Fibroblast of peridontal ligament (primary cell): Measurements from ENCODE around the gene IZUMO4.
"Not testable (repeated sequence)": the region's sequence is repeated elsewhere in the genome, so short reads cannot be mapped to it uniquely, and the experiment has no call there.

Source experiments
- DNase-seq: peaks from one replicate; pipeline ENCODE4 v3.0.0-alpha.2; 2010; ENCODE audit errors: extremely low read depth

Gene IZUMO4

DNA sequence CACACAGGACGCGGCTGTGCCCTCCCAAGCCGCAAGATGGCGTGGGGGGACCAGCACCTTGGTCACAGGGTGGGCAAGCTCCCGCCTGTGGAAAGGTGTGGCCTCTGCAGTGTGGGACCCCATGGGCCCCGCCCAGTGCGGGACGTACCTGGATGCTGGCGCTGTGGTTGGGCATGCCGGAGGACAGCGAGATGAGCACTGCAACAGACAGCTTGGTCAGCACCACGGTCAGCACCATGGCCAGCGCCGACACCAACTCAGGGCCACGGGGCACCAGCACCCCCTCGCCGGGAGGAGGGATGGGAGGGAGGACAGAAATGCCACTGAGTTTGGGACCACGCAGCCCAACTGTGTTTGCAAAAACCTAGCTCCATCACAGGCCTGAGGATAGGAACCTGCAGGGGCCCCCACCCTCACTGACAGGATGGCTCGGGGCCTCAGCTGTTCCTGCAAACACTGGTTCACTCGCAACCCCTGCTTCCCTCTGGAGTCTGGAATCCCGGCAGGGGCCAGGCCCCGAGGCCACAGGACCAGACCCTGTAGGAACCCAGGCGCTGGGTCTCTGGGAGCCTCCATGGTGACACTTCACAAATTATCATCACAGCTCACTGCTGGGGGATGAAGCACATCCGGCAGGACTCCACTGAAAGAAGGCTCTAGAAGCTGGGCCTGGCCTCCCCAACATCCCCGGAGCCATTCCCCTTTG, 27.1 kb downstream of the IZUMO4 start:
- DNase-seq: no peak

DNA sequence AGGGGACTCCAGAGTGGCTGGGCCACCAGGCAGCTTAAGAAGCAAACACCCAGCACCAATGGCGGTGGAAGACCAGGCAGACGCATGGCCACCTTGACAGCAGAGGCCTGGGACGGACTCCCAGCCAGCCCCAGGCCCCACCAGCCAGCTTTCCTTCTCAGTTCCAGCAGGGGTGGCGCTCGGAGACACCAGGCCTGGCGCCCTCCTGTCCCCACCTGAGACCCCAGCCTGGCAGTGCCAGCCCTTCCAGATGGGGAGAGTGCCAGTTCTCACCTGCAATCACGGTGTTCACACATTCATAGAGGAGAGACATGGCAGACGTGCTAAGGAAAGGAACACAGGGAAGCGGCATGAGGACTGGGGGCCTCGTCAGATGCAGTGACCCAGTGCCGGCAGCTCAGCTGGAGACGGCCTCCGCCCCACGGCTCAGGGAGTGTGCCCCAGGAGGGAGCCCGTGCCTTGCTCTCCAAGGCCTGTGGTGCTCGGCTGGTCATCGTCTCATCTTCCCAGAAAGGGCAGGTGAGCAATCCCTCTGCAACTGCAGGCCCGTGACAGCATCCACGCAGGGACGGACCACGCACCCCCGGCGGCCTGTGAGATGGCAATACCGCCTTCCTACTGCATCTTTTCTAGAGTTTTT, 30.3 kb downstream of the IZUMO4 start:
- DNase-seq: no peak

GRCh38 chr19:2127758-2128157, 31.0 kb downstream of the IZUMO4 start:
- no peak for DNase-seq

GRCh38 chr19:2128252-2128651, 31.5 kb downstream of the IZUMO4 start:
- DNase-seq: not testable (repeated sequence)

DNA sequence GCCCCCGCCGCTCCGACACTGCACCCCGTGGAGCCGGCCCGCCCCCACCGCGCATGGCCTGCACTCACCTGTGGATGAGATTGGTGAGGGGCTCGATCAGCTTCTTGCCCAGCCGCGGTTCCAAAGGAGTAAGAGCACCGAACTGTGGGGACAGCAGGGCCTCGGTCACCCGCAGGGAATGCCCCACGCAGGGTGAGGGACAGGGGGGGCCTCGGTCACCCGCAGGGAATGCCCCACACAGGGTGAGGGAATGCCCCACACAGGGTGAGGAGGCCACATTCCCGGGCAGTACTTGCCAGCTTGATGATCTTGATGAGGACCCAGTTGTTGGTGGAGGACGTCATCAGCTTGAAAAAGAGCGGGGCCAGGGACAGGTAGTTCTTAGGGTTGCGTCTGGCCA, 32.3 kb downstream of the IZUMO4 start:
- no peak for DNase-seq

DNA sequence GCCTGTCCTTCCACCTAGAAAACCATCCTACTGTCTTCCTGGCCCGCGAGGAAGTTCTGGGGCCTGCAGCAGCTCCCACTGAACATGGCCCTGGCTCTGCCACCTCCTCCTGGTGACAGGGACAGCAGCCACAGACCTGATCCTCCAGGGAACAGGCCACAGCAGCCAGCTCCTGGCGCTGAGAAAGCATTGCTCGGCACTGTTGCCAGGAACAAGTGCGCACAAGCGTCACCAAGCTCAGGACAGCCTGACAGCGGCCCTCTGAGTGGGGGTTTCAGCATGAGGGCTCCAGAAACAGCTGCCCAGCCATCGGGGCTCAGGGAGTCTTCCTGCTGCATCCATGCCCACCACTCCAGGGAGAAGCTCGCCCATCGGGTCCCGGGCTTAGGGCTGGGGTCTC, 32.8 kb downstream of the IZUMO4 start:
- no peak for DNase-seq

DNA sequence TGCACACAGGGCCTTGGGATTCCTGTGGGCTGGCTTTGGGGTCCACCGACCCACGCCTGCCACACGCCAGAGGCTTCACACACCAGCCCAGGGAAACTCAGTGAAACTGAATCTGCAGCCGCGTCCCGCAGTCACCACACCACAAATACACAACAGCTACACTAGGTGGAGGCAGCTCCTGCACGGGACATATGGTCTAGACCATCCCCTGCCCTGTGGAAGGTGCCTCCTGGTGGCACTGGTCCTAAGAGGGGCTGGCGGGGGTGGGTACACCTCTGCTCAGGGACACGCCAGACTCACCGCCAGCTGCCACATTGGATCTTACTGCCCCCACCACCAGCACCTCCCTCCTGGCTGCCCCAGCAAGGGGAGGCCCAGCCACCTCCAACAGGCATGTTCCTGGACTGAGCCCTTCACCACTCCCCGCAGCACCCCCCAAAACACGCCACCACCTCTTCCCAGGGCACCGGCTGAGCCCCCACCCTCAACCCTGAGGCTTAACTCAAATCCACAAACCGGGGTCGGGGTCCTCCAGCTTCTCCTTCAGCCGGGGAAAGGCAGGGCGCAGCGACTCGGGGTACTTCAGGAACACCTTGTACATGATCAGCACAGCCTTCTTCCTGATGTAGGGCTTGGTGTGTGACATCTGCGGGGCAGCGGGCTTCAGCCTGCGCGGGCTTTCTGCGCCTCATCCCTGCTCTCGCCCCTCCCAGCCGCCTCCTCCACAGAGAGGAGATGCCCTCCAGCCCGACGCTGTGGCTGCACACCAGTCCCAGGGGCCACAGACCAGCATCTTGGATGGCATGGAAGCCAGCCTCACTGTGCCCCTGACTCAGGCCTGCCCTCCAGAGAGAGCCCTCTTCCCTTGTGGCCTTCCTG, 33.4 kb downstream of the IZUMO4 start:
- no peak for DNase-seq

GRCh38 chr19:2131012-2131975, 34.6 kb downstream of the IZUMO4 start:
- not testable (repeated sequence) for DNase-seq

GRCh38 chr19:2132191-2132590, 35.5 kb downstream of the IZUMO4 start:
- no peak for DNase-seq

DNA sequence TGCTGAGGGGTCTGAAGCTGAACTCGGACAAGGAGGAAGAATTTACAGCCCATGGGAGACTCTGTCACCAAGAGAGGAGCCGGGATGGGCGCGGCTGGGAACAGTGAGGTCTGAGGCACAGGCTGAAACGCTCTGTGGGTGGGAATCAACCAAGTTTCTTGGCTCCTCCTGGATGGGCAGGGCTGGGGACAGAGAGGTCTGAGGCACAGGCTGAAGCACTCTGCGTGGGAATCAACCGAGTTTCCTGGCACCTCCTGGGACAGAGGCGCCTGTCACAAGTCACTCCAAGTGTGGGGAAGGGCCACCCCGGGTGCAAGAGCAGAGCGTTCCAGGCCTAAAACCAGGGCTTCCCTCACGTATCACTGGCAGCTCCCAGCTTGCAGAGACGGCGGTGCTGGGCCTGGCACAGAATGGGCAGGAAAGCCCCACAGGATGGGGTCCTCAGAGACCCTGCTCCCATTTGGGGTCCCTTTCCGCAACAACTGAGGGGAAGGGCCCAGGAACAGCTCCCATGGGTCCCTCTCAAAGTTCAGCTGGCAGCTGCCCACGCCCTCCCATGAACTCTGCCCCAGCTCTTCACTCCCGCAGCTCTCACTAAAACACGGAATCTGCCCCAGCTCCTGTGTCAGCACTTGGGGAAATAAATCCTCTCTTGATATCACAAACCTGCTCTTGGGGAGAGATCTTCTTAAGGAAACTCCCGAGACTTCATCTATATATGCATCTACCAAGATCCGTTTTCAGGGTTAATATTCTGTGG, 36.2 kb downstream of the IZUMO4 start:
- DNase-seq: no peak

GRCh38 chr19:2135474-2136402, 39.0 kb downstream of the IZUMO4 start:
- DNase-seq: no peak

DNA sequence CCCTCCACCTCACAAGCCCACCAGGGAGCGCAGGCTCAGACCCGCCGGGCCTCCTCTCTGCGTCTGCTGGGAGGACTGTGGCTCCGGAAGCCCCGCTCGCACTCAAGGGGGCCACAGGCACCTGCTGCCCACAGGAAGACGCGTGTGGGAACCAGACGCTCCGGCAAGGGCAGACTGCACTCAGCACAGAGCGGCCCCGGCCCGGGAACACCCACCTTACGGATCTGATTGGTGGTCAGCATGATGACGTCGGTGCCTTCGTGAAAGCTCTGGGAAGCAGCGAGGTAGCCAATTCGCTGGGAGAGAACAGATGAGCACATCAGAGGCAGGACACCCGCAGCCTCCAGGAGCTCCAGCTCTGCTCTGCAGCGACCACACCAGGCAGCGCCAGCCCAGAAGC, 40.1 kb downstream of the IZUMO4 start:
- no peak for DNase-seq

GRCh38 chr19:2138061-2138728, 41.5 kb downstream of the IZUMO4 start:
- no peak for DNase-seq

DNA sequence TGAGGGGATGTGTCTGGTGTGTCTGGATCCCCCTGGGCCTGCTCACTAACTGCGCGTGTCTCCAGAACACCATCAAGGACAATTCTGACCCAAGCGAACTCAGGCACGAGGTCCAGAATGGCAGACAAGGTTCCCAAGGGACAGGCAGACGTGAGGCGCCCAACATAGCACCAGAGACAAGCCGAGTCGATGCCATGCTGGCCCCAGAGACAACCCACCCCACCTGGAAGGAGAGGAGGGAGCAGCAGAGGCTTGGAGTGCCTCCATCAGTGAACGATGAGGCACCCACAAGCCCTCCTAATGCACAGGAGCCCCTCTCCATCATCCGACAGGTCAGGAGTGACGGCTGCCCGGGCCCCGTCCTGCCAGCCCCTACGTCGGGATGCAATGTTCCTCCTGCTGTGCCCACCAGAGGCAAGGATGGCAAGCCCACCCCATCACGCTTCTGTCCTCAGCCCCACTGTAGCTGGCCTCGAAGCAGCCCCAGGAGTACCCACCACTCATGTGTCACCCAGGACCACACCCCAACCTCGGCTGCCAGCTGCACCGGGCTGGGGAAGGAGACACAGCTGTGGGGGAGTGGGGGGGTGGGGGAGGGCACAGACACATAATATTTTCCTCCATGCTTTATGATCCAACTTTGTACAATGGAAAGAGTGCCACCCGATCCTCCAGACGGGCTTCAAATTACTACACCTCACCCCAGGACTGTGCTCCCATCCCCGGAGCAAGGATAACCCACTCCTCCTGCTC, 42.8 kb downstream of the IZUMO4 start:
- DNase-seq: no peak

GRCh38 chr19:2140138-2140569, 43.4 kb downstream of the IZUMO4 start:
- DNase-seq: no peak

DNA sequence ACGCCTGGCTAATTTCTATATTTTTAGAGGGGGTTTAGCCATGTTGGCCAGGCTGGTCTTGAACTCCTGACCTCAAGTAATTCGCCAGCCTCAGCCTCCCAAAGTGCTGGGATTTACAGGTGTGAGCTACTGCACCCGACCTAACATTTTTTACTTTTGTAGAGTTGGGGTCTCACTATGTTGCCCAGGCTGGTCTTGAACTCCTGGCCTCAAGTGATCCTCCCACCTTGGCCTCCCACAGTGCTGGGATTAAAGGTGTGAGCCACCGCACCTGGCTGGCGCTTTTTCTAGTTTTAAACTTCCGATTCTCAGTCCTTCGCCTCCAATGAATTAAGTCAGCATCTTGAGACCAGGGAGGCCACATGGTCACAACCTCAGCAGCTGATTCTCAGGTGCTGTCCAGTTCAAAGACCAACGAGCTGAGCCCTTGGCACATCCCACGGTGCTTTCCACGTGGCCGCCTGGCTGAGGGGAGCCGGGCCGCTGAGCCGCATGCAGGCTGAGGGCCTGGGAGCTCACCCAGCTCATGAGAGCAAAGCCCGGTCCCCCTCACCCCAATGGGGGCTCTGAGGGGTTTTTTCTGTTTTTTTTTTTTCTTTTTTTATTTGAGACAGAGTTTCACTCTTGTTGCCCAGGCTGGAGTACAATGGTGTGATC, 45.6 kb downstream of the IZUMO4 start:
- no peak for DNase-seq

DNA sequence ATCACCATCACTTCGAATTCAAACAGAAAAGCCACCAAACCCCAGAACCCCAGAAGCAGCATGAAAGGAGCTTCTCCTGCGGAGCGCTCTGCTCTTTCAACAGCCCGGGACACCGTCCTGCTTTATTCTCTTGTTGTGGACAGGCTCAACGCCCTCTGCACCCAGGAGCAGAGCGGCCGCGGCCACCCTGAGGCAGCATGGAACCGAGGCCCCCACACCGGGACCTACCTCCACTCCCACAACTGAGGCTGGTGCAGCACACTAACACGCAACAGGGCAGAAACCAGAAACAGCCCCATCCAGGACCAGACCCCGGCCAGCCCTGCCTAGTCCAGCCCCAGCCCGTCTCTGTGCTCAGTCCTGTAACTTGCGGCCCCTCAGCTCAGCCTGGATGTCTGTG, 47.5 kb downstream of the IZUMO4 start:
- DNase-seq: no peak

- no peak for DNase-seq
Measured at GRCh38 chr19:2145831-2146241, 49.1 kb downstream of the IZUMO4 start.
